Adrenal gland (tissue), 5 donors: ENCODE results near the gene FBXW7.

ENCODE experiments used
- POLR2A ChIP-seq, 2 donors: fragments of 450-650 bp; IDR thresholded peaks; one replicate each; pipeline ENCODE4 v1.6.1; 2017; ENCODE audit warnings: antibody characterized with exemption in 2 of 2, mild to moderate bottlenecking in 2 of 2, moderate library complexity in 1 of 2
- TF ChIP-seq, protein P1 (sequence below), 6 experiments: fragments of 450-650 bp in 4 of 6; fragments of 200-600 bp in 2 of 6; sonication (generic) in 1 of 6; IDR thresholded peaks; 1 replicate in 5 of 6; 2 replicates in 1 of 6; pipeline versions ENCODE4 v1.5.1 to v1.8.0; 2016 to 2021; ENCODE audit warnings: antibody characterized with exemption in 6 of 6, mild to moderate bottlenecking in 2 of 6, moderate library complexity in 1 of 6
- donor health status: DM: no; HTN: no; CAD: no.

DNA sequence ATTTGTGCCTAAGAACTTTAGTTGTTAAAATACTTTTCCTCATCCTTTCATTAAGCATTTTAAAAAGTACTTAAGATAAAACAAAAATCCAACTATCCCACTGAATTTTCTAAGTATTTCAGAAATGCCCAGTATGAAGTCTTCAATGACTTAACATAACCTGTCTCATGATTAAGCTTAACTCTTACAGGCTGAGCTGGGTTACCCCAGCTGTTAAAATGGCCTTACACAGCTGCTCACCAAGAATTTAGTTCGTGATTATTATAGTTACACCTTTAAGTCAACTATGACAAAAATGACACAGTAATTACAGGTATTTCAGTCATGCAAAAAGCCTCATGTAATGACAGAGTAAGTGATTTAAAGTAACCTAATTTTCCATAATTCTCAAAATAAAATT, 145.7 kb downstream of the FBXW7 start:
- no peak for TF ChIP-seq POLR2A (IDR thresholded peaks at IDR 0.05)
- TF ChIP-seq, protein P1, sequence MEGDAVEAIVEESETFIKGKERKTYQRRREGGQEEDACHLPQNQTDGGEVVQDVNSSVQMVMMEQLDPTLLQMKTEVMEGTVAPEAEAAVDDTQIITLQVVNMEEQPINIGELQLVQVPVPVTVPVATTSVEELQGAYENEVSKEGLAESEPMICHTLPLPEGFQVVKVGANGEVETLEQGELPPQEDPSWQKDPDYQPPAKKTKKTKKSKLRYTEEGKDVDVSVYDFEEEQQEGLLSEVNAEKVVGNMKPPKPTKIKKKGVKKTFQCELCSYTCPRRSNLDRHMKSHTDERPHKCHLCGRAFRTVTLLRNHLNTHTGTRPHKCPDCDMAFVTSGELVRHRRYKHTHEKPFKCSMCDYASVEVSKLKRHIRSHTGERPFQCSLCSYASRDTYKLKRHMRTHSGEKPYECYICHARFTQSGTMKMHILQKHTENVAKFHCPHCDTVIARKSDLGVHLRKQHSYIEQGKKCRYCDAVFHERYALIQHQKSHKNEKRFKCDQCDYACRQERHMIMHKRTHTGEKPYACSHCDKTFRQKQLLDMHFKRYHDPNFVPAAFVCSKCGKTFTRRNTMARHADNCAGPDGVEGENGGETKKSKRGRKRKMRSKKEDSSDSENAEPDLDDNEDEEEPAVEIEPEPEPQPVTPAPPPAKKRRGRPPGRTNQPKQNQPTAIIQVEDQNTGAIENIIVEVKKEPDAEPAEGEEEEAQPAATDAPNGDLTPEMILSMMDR (IDR thresholded peaks at IDR 0.05), result no peak
